HG03571 (cell line): Measurements from ENCODE around the gene GIT1.
A peak's percentile ranks its signal among the peaks of the same experiment; 100 is the strongest.
"Not testable (repeated sequence)": the region's sequence is repeated elsewhere in the genome, so short reads cannot be mapped to it uniquely, and the experiment has no call there.

ENCODE experiments used
- ATAC-seq: cut with Tn5 transposase; IDR thresholded peaks from one replicate; pipeline ENCODE4 v1.9.1; 2021; ENCODE audit not compliant: unreplicated experiment

The GIT1 gene

DNA sequence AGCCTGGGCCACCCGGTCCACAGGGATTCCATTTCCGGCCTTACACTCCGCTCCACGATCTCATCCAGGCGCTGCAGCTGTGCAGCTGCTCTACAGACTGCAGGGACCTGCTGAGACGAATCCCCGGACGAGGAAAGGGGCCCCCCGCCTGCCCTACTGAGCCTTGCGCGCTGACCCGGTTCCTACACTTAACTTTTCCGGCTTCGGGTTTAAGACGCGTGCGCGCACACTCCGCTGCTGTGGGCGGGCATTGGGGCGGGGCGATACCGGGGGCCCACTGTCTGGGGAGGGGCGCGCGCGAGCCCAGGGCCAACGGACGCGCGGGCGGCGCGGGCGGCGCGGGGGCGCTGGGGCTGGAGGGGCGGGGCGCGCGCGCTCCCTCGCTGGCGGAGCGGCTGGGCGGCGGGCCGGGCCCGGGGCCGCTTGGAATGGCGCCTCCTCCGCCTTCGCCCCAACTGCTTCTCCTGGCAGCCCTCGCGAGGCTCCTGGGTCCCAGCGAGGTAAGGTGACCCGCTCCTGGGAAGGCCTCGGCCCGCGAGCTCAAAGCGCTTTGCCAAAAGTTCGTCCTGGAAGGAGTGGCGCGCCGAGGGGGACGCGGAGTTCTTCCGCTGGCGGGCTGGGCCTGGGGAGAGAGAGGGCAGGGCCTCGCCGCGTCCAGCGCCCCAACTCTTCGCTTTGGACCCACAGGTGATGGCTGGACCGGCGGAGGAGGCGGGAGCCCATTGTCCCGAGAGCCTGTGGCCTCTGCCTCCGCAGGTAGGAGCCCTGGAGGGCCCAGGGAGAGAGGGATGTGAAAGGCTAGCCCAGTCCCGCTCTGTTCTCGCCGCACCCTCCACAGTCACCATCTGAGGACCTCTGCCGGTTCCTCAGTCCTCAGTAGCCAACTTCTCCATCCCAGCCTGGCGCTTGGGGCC, 20.9 kb downstream of the GIT1 start, which contains the start of gene TP53I13:
TSS of gene TP53I13 (plus strand) at position 371 of the 914 bp plus-strand sequence. CDS start at position 429, 58 bp downstream.
- peak; percentile 25 for ATAC-seq

DNA sequence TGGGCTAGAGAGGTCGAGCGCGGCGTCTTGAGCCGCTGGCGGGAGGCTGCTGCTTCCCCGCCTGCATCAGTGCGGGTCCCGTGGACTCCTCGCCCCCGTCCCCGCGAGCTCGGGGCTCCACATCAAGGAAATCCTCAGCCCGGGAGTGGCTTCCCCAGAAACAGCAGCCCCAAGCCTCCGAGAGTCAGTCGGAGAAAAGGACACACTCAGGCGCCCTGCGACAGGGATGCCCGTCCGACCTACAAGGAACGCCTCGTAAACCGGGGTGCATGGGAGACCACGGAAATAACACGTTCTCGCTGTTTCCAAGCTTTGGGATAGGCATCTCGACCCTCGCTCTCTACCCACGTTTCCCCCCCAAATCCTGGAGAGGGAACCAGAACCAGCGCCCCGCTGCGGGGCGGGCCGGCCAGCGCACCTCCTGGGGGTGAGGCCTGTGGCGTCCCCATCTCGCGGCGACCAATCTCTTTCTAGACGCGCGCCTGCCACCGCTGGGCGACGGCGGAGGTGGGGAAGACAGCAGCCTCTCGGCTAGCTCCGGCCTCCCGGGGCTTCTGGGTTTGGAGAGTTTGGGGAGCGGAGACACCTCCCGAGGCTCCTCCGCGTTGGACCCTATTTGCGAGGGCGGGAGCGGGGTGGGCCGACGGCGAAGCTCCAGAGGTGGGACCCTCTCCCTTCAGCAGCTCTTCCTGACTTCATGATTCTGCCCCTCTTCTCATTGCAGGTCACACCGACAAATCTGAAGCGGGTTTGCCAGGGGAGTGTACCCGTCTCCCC, 21.7 kb downstream of the GIT1 start:
- ATAC-seq, result peak; percentile 38

DNA sequence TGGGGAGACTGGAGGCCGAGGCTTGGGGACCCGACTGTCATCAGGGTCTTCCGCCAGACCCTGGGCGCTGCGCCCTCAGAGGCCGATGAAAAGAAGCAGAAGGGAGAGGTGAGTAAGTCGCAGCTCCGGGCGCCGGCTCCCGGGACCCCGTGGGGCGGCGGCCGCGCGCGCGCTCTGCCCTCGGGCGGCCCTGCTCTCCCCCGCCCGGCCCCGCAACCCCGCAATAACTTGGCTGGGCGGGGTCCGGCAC, 22.2 kb downstream of the GIT1 start:
- peak; percentile 16 for ATAC-seq

DNA sequence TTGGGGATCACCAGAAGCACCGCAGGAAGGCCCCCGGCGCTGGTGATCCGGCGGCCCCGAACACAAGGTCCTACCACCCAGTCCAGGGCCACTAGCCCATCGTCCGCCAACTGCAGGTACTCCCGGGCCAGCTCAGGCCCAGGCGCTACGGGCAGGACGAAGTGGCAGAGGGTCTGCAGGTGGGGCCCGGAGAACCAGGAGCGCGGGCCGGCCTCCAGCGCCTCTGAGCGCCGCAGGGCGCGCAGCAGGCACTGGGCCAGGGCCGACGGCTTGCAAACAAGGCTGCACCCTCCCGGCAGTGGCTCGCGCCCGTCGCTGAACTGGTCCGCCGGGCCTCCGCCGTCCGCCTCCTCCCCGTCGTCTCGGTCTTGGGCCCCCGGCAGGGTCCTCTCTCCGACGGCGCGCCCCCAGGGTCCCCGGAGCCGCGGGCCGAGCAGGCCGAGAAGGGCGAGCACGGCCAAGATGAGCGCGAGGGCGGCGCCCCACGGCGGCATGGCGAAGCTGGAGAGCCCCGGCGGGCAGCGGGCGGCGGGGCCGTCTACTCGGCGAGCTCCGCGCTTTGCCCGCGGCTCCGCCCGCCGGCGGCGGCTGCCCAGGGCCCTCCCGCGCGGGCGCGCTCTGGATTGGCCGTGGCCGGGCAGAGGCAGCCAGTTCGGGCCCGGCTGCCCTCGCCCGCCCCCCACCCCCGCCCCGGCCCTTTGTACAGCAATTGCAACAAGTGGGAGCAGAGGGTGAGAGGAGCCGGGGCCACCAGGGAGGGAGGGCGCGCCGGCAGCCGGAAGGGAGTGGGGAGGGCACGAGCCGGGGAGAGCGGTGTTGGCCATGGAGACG, 22.8 kb downstream of the GIT1 start, which contains the start of gene ABHD15:
TSS of gene ABHD15 (minus strand) at position 565 of the 831 bp plus-strand sequence. CDS start at position 494, 71 bp downstream.
- peak; percentile 26 for ATAC-seq

DNA sequence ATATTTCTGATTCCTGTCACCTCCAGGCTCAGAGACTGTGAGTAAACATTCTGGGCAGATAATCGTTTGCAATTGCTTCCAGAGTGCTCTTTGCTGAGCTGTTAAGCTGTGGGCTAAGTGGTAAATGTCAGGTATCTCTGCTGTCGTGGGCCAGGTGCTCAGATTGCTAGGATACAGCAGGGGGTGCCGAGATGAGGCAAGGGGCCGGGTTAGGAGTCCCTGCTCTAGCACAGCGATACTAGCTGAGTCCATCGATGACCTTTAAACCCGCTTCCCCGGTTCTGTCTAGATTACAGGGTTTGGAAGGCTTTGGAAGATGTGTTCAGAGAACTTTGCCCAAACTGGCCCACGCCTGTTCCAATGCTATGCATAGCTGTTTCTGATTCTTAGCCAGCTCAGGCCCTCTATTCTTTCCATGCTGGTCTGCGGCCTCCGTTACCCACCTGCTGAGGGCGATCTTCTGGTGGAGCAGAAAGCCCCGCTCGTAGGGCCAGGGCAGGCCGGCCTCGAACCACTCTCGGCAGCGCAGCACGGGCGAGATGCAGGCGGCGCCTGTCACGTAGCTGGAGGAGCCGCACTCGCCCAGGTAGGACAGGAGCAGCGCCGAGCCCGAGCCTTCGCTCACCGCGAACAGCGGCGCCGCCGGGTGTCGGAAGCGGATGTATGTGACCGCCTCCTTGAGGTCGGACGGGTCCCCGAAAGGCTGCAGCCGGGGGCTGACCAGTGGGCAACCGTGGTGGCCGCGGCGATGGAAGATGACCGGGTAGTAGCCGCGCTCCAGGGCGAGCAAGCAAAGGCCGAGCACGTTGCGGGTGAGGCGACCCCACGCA, 23.6 kb downstream of the GIT1 start:
- no peak for ATAC-seq

DNA sequence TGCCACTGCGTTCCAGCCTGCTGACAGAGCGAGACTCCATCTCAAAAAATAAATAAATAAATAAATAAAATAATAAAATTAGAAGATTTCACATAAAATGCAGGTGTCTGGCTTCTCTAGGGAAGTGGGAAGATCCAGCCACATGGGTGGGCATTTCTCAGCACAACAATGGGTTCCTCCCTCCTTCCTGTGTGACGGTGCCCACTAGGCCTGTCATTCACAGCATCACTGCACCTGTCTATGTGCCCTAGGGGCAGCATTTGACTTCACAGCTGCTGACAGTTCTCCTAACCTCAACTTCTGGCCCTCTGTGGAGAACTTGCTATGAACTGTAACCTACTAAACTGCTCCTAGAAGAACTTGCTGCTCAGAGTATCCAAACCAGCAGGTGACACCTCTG, 25.6 kb downstream of the GIT1 start:
- ATAC-seq, result no peak

DNA sequence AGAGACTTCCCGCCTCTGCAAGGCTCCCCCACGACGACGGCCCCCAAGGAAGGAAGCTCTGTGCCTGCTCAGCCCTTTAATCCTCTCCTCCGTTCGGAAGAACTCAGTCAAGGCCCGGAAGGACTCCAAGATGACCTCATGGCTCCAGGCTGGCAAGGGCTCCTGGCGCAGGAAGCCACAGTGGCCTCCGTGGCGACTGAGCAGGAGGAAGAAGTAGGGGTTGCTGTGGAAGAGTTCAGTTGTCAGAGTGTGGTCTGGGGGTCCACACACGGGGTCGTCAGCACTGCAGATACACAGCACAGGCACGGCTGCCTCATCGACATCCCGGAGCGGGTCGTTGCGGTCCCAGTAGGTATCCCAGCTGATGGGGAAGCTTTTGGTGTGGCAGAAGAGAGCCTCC, 26.8 kb downstream of the GIT1 start:
- no peak for ATAC-seq

DNA sequence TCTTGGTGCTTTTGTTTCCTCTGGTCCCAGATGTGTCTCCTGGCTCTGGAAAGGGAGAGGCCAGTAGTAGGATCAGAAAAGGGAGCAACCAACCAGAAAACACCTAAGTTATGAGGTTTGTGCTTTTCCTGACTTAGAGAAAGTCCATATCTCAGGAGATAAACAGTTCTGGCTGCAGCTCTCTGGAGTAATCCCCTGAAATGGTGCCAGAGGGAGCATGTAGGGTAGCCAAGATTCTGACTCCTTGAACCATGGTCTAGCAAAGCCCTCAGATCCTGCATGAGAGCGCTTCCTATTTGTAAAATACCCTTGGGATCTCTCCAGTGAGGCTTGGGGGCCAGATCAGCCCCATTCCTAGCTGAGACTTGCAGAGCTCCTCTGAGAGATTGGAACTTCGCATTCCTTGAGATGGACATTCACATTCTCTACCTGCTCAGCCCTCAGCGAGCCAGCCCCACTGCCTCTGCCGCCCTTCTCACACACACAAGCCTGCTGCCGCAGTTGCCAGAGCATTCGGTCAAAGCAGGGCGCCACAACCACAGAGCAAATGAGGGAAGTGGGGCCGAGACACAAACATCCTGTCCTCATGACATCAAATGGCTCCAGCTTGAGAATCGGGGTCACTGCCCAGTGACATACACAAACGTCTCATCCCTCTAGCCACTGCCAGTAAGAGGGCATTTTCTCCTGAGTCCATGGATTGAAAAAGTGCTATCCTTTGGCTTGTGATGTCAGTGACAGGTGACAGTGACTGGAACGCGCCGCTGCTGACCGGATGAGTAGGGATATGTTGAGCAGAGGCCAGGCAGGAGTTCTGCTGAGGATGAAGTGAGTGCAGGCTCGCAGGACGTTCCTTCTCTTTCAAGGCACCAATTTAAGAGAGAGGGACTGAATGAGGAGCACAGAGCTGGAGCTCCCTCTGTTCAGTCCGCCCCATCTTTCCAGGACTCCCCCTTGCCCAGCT, 27.6 kb downstream of the GIT1 start:
- ATAC-seq, result no peak

DNA sequence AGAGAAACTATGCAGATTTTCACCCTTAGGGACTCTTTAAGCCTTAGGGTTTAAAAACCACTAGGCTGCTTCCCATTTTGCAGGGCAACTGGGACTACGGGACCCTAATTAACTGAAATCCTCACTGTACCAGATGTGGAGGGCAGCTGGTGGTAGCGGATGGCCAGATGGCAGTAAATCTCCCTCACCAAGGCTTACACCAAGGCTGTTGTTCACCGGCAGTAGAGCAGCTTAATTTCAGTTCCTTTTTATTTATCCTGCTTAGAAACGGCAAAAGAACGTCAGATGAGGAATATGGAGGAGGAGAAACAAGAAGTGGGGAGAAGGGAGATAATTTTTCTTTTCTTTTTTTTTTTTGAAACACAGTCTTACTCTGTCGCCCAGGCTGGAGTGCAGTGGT, 29.1 kb downstream of the GIT1 start:
- ATAC-seq, result no peak

DNA sequence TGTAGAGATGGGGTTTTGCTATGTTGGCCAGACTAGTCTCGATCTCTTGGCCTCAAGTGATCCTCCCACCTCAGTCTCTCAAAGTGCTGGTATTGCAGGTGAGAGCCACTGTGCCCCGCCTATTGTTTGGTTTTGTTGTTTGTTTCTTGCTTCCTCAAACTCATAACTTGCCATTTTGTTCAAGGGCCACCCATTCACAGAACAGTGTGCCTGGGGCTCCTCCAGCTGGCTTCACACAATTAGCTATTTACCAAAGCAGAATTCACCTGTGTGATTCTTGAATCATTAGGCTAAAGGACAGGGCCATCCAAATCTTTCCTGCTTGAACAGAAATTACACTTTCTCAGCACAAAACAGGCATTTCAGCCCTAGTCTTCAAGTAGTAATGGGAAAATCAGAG, 29.8 kb downstream of the GIT1 start:
- ATAC-seq, result no peak

DNA sequence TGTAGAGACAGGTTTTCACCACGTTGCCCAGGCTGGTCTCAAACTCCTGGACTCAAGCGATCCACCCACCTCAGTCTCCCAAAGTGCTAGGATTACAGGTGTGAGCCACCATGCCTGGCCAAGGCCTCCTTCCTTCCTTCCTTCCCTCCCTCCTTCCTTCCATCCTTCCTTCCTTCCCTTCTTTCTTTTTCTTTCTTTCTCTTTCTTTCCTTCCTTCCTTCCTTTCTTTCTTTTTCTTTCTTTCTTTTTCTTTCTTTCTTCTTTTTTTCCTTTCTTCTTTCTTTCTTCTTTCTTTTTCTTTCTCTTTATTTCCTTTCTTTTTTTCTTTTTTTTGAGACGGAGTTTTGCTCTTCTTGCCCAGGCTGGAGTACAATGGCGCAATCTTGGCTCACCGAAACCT, 31.3 kb downstream of the GIT1 start:
- not testable (repeated sequence) for ATAC-seq

DNA sequence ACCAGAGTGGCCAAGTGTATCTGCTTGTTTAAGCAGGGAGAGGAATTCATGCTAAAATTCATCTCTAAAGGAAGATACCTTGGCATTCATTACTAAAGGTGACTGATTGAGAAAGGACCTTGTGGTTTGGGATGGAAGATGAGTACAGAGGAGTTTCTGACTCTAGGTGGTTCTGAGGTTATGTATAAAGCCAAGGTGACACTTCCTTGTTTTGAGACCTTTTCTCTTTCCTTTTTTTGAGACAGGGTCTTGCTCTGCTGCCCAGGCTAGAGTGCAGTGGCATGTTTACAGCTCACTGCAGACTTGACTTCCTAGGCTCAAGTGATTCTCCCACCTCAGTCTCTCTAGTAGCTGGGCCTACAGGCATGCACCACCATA, 31.7 kb downstream of the GIT1 start:
- no peak for ATAC-seq

DNA sequence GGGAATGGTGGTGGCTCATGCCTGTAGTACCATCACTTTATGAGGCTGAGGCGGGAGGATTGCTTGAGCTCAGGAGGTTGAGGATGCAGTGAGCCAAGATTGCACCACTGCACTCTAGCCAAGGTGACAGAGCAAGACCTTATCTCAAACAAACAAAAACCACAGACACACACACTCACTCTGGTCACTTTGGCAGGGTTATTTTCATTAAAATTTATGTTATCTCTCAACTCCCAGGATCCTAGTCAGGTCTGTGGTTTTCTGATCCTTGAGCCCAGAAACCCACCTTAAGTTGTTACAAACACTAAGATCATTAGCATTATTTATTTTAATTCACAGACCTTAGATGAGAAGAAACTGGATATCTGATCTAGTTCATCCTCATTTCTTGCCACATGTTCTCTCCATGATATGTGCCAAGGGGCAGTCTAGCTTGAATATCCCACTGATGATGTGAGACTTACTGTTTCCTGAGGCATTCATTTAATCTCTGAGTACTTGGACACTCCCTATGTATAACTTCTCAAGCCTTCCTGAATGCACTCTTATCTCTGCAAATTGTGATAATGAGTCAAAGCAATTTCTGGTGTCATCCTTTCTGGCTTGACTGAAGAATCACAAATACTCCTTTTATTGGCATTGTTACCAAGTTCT, 32.2 kb downstream of the GIT1 start:
- no peak for ATAC-seq

DNA sequence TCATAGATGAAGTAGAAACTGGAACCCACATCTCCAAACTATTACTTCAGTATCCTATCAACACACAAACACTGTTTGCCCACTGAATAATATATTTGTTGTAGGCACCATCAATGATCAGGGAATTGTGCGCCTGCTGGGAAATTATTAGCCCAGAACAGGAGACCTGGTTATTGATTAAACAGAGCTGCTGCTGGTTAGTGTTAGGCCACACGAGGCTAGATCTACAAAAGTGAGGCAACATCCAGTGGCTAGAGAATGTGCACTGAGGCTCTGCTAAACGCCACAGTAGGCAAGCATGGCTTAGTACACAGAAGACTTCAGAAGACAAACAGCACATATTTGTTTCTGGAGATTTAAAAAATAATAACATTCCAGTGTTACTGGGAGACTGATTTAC, 33.6 kb downstream of the GIT1 start:
- no peak for ATAC-seq

DNA sequence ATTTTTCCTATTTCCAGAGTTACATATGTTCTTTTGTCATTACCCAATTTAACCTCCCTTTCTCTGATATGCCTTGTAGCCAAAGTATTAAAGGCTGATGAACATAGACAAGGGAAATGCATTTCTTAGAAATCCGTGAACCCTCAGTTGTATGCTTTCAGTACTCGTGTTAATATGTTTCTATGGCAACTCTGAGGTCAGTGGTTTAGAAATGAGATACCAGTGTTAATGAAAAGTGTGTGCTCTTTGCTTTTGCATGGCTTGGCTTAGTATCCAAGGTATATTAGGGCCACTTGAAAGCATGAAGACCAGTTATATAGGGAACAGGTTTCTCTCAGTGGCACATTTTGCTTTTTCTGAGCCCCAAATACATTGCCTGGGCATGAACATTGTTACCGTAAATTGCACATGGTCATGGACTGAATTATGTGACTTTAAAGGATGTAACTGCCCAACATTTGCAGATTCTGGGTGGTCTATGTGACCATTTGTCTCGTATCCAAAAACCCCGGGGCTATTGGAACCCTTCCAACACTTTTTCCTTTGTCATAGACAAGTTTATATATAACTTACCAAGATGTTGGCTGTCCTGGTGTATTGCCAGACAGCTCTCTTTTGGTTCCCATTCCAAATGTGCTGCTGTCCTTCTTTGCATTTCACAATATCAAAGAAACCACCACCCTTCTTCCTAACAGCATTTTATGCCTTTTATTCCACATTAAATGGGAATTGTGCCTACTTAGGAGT, 40.1 kb downstream of the GIT1 start:
- ATAC-seq, result no peak

DNA sequence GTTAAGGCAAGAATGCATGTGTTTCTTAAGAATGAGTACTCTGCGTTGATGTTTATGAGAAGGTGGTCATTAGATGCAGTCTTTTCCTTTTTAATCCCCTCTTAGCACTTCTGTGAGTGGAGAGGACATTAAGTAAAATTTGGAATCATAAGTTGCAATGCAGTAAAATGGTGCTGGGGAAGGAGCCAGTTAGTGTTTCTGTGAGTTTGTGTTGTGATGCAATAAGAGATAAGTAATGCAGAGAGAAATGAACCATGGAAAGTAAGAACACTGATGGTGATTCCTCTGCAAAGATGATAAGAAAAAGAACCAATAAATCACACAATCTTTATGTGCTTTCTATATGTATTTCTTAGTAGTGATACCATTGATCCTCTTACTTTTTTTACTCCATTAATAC, 42.6 kb downstream of the GIT1 start:
- no peak for ATAC-seq

DNA sequence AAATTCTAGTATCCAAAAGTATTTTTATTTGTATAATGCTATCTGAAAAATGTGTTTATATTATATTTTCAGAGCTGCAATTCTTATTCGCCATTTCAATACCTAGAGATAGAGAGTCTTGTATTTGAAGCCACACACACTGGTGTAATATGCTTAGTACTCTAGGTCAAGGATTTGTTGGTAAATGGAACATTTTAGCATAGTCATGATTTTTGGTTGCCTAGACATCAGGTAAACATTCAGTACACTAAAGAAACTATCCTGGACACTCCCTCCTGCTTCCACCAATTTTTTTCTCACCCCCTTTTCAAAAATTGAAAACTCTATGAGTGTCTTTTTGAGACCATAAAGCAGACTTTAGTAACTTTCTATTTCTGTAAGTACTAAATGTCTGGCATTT, 43.4 kb downstream of the GIT1 start:
- no peak for ATAC-seq

DNA sequence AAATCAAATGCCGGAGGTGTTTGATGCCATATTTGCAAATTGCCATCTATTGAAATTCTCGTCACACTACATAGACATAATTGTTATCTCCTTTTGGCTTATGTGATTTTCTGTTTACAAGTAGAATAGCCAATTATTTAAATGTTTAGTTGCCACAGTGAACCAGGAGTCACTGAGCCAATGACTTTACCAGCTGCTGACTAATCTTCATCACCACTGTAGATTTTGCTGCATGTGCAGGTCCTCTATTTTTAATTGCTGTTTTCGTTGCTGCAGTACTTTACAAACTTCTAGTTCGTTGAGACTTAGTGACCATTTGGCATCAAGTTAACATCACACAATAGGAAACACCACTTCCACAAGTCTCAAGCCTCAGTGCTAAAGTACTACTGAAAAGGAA, 45.4 kb downstream of the GIT1 start:
- no peak for ATAC-seq
